ENCODE data around the gene PPIL1.
A peak's percentile ranks its signal among the peaks of the same experiment; 100 is the strongest.

PPIL1 gene

GRCh38 chr6:36888654-36889481 is 14.3 kb upstream of the PPIL1 start:
- DNase-seq (ENCODE audit: low read depth), result no peak

GRCh38 chr6:36888115-36888643 is 13.6 kb upstream of the PPIL1 start:
- DNase-seq (ENCODE audit: low read depth), result no peak

GRCh38 chr6:36886950-36887618 is 12.5 kb upstream of the PPIL1 start:
- DNase-seq (ENCODE audit: low read depth), result no peak

- peak; percentile 98 for DNase-seq (ENCODE audit: low read depth)
These were observed 11.1 kb upstream of the PPIL1 start, which contains the start of gene C6orf89 for GRCh38 chr6:36885461-36886401. C6orf89 (plus strand) TSS chr6:36885952; CDS start chr6:36899445, 13,493 bp downstream.

DNA sequence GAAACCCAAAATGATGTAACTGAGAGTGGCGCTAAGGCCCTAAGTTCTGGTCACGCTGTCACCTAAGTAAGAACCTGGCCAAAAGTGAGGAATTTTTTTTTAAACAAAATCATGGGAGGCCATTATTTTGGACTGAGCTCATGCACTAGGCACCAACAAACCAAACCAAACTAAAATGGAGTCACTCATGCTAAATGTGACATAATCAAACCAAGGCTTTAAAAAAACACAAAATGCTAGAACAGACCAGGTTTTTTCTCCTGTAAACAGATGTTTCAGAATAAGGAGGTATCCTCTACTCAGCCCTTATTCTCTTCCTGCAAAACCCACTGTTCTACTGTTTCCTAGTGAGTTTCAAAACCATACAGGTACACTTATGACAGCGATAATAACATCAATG is 10.0 kb upstream of the PPIL1 start:
- no peak for DNase-seq (ENCODE audit: low read depth)

DNA sequence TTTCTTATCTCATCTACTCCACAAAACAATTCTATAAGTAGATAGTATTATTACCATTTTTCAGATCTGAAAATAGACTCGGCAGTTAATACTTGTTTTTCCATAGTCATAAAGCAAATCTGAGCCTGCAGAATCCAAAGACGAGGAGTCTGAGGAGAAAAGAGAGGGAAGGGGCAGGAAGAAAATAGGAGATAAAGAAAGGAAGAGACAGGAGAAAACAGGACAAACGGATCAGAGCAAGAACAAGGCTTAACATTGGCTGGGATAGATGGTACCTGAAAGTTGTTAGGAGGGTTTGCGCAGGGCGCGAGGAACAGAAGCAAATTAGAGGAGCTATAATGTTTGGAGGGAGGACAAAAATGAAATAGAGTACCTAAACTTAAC is 639 bp upstream of the PPIL1 start:
- no peak for DNase-seq (ENCODE audit: low read depth)

- peak; percentile 37 for DNase-seq (ENCODE audit: low read depth)
These were observed 776 bp downstream of the PPIL1 start for GRCh38 chr6:36873612-36874442.

- DNase-seq (ENCODE audit: low read depth), result no peak
These were observed 1.5 kb downstream of the PPIL1 start for GRCh38 chr6:36873115-36873514.

DNA sequence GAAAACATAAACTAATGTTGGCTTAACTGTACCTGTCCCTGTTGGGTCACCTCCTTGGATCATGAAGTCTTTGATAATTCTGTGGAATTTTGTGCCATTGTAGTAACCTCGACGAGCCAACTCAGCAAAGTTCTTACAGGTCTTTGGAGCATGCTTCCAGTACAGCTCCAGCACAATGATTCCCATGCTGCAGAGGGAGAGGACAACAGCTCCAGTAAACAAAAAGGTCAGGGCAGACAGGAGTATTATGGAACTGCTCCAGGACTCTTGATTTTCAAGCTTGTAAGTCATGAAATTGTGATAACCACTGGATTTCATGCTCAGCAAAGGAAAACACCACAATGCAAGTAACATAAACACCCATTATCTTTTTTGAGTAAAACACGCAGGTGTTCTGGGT is 2.9 kb downstream of the PPIL1 start:
- DNase-seq (ENCODE audit: low read depth), result no peak

DNA sequence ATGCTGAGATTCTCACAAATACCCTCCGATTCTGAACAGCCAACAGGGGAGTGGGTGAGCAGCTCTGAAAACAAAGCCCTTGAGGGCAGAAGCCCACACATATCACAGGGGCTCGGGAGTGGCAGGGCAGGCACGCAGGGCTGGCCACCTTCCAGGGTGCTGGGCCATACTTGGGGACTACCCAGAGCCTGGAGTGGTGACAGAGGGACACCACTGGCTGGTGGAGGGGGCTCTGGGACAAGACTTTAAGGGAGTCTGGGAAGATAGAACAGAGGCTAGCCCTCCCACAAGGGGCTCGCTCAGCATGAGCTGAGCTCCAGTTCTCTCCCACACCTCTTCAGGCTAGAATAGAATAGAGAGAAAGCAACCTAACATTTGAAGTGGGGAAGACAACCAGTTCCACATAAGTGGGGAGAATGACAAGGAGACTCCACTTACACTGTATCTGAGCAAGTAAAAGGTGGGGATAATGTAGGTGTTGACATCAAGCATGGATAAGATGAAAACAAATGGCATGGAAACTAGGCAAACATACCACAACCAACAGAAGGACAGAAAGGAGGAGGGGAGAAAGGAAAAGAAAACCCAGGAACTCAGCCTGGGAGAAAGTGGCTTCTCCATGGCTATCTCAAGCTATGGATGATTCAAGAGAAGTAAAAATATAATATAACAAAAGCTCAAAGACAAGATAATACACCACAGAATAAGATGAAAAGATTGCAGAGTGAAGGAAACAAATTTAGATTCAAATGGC is 7.0 kb downstream of the PPIL1 start:
- no peak for DNase-seq (ENCODE audit: low read depth)

DNA sequence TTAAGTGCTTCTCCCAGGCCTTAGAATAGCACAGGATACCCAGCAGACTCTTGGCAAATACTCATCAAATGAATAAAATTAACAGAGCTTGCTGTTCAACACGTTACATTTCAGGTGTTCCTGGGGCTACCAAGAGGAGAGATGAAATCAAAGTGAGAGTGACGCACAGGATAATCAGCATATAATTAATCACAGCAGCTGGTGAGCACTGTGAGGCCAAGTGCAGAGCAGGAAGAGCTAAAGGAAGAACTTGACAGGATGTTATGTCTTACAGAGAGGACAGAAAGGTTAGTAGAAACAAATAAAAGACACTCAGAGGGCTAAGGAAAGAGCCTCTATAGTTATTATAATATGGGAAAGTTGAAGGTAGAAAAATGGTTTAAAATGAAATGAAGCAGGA is 8.8 kb downstream of the PPIL1 start:
- DNase-seq (ENCODE audit: low read depth), result no peak

GRCh38 chr6:36863670-36864540 is 10.7 kb downstream of the PPIL1 start:
- no peak for DNase-seq (ENCODE audit: low read depth)

DNA sequence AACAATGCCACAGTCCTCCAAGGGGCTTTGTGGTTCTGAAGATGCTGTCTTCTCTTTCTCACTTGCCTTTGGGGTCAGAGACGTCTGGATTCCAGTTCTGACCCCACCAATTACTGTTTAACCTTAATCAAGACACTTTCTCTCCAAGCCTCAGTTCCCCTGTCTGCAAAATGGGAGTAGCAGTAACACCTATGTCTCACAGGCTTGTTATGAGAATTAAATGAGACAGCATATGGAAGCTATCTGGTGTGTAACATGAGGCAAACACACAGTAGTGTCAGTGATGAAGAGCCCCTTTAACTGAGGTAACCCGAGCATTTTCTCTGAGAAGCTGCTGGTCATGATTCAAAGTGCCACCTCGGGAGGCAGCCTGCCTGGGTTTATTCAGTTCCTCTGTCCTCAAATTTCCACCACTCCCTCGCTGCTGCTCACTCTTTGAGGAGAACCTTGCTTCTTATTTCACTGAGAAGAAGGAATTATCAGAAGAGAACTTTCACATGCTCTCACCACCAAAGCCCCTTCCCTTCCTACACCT is 11.7 kb downstream of the PPIL1 start:
- DNase-seq (ENCODE audit: low read depth), result no peak

DNA sequence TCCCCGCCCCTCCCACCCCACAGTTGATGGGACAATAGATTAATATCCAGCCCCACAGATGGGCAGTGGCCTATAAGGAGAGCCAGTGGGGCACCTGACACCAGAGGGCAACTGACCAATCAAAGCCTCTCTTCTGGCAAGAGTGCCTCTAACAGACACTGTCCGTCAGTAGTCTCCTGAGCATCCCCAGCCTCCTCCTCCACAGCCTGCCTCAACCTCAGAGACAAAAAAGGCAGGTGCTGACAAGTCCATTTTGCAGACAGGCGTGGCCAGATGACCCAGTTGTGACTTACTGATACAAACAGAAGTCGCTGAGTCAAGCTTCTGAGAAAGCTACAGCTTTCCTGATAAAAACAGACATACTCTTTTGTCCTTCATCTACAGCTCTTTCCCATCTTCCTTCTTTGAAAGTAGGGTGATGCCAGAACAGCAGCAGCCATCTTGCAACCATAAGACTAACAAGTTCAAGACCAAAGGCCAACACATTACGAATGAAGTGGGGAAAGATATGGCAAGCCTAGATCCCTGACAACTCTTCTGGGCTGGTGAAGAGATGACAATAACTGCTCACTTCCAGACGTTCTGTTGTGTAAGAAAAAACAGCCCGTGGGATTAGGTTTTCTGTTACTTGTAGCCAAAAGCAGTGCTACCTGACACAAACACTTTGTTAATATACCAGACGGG is 12.3 kb downstream of the PPIL1 start:
- no peak for DNase-seq (ENCODE audit: low read depth)

DNA sequence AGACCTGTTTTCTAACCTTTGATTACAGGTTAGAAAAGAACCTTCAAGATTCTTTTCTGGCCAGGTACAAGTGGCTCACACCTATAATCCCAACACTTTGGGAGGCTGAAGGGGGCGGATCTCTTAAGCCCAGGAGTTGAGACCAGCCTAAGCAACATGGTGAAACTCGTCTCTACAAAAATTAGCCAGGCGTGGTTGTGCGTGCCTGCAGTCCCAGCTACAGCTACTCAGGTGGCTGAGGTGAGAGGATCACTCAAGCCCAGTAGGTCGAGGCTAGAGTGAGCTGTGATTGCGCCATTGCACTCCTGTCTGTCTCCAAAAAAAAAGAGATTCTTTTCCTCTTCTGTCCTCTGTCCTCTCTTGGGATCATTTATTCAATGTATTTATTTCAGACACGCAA is 14.5 kb downstream of the PPIL1 start:
- DNase-seq (ENCODE audit: low read depth), result no peak

- DNase-seq (ENCODE audit: low read depth), result peak; percentile 76
These were observed 16.1 kb downstream of the PPIL1 start for GRCh38 chr6:36858407-36858981.

GRCh38 chr6:36857325-36857724 is 17.3 kb downstream of the PPIL1 start:
- no peak for DNase-seq (ENCODE audit: low read depth)

GRCh38 chr6:36856277-36856676 is 18.3 kb downstream of the PPIL1 start:
- no peak for DNase-seq (ENCODE audit: low read depth)

Measured in EH (cell line).